SK-N-SH (cell line): ENCODE measurements around the gene DEPDC4.

Source experiments
- EP300 ChIP-seq, 2 experiments: IDR thresholded peaks; 2 replicates each; pipeline versions ENCODE4 v1.4.0 to v1.6.1; 2012; ENCODE audit warnings: borderline replicate concordance in 1 of 2, low read depth in 1 of 2, low read length in 1 of 2
- GABPA ChIP-seq: IDR thresholded peaks from 2 replicates; pipeline ENCODE4 v1.4.0; 2012; ENCODE audit warnings: low read depth, mild to moderate bottlenecking
- JUND ChIP-seq: IDR thresholded peaks from 2 replicates; pipeline ENCODE4 v1.4.0; 2012
- MAX ChIP-seq: IDR thresholded peaks from 2 replicates; pipeline ENCODE4 v1.4.0; 2012; ENCODE audit warnings: low read depth
- NRF1 ChIP-seq: IDR thresholded peaks from 2 replicates; pipeline ENCODE4 v1.6.1; 2012; ENCODE audit warnings: low read depth, mild to moderate bottlenecking, low read length
- PBX3 ChIP-seq: IDR thresholded peaks from 2 replicates; pipeline ENCODE4; 2012
- RCOR1 ChIP-seq: fragments of 150-350 bp; IDR thresholded peaks from 2 replicates; pipeline ENCODE4 v1.6.1; 2017; ENCODE audit warnings: antibody characterized with exemption, low read length
- TAF1 ChIP-seq: IDR thresholded peaks from 2 replicates; pipeline ENCODE4 v1.6.1; 2012; ENCODE audit warnings: low read depth, mild to moderate bottlenecking, low read length, moderate library complexity, borderline replicate concordance
- TEAD4 ChIP-seq: IDR thresholded peaks from 2 replicates; pipeline ENCODE4 v1.4.0; 2012; ENCODE audit warnings: mild to moderate bottlenecking, borderline replicate concordance; ENCODE audit not compliant: insufficient read depth
- USF2 ChIP-seq: fragments of 150-350 bp; IDR thresholded peaks from 2 replicates; pipeline ENCODE4 v1.6.1; 2017; ENCODE audit warnings: antibody characterized with exemption, low read length, low read depth, borderline replicate concordance
- TF ChIP-seq, protein P1 (sequence below): fragments of 200-600 bp; sonication (generic); IDR thresholded peaks from 2 replicates; pipeline ENCODE4 v1.6.1; 2017; ENCODE audit warnings: antibody characterized with exemption, mild to moderate bottlenecking, moderate library complexity
- TF ChIP-seq, protein P2 (sequence below): IDR thresholded peaks from 2 replicates; pipeline ENCODE4 v1.6.1; 2012; ENCODE audit warnings: mild to moderate bottlenecking, low read depth, low read length, moderate library complexity

GRCh38 chr12:100193085-100193484, 73.8 kb downstream of the DEPDC4 start:
- TF ChIP-seq, protein P1, sequence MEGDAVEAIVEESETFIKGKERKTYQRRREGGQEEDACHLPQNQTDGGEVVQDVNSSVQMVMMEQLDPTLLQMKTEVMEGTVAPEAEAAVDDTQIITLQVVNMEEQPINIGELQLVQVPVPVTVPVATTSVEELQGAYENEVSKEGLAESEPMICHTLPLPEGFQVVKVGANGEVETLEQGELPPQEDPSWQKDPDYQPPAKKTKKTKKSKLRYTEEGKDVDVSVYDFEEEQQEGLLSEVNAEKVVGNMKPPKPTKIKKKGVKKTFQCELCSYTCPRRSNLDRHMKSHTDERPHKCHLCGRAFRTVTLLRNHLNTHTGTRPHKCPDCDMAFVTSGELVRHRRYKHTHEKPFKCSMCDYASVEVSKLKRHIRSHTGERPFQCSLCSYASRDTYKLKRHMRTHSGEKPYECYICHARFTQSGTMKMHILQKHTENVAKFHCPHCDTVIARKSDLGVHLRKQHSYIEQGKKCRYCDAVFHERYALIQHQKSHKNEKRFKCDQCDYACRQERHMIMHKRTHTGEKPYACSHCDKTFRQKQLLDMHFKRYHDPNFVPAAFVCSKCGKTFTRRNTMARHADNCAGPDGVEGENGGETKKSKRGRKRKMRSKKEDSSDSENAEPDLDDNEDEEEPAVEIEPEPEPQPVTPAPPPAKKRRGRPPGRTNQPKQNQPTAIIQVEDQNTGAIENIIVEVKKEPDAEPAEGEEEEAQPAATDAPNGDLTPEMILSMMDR = no peak
- TF ChIP-seq GABPA (no peak), TAF1 (no peak), JUND (no peak), EP300 (IDR thresholded peaks at IDR 0.05; ENCODE audit: borderline replicate concordance in 1 of 2, low read depth in 1 of 2, low read length in 1 of 2) (no peak), RCOR1 (no peak), USF2 (no peak), MAX (no peak), NRF1 (no peak), PBX3 (no peak), TEAD4 (no peak)
- TF ChIP-seq, protein P2, sequence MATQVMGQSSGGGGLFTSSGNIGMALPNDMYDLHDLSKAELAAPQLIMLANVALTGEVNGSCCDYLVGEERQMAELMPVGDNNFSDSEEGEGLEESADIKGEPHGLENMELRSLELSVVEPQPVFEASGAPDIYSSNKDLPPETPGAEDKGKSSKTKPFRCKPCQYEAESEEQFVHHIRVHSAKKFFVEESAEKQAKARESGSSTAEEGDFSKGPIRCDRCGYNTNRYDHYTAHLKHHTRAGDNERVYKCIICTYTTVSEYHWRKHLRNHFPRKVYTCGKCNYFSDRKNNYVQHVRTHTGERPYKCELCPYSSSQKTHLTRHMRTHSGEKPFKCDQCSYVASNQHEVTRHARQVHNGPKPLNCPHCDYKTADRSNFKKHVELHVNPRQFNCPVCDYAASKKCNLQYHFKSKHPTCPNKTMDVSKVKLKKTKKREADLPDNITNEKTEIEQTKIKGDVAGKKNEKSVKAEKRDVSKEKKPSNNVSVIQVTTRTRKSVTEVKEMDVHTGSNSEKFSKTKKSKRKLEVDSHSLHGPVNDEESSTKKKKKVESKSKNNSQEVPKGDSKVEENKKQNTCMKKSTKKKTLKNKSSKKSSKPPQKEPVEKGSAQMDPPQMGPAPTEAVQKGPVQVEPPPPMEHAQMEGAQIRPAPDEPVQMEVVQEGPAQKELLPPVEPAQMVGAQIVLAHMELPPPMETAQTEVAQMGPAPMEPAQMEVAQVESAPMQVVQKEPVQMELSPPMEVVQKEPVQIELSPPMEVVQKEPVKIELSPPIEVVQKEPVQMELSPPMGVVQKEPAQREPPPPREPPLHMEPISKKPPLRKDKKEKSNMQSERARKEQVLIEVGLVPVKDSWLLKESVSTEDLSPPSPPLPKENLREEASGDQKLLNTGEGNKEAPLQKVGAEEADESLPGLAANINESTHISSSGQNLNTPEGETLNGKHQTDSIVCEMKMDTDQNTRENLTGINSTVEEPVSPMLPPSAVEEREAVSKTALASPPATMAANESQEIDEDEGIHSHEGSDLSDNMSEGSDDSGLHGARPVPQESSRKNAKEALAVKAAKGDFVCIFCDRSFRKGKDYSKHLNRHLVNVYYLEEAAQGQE = no peak
